HG03175 (cell line): Measurements from ENCODE around the gene ANKRD60.

Experiments used
- ATAC-seq: cut with Tn5 transposase; IDR thresholded peaks from one replicate; pipeline ENCODE4 v1.9.1; 2021; ENCODE audit warnings: mild to moderate bottlenecking, moderate library complexity; ENCODE audit not compliant: unreplicated experiment

ANKRD60 gene

GRCh38 chr20:58245181-58245891 is 16.9 kb upstream of the ANKRD60 start:
- no peak for ATAC-seq

- no peak for ATAC-seq
These were observed 16.1 kb upstream of the ANKRD60 start for GRCh38 chr20:58244517-58245030.

DNA sequence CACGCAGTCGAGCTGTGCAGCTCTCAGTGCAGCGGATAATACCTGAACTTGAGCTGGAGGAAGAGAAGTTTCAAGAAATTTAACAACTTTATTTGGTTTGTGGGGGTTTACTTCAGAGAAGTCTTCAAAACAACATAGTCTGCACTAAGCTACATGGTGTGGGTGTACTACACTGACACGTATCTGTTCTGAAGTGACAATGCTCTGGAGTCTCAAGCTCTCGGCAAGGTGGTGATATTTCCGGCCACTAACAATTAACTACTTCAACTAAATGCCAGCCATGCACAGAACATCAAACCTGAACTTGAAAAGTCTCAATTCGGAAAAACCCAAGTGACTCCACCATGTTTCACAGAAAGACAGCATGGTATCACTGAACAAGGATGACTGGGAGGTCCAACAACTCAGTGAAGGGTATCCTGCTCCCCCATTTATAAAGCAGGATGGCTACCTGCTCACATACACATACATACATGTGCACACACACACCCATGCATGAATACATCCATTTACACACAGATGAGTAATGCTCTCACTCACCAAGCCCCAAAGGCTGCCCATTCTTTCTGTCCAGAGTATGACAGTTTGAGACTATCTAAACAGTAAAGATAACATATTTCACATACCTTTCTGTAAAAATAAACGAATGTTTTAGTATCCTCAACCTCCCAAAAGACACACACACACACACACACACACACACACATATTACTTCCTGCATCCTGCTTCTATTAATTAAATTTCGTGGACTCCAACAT is 15.4 kb upstream of the ANKRD60 start:
- ATAC-seq = no peak

GRCh38 chr20:58242824-58243223 is 14.4 kb upstream of the ANKRD60 start:
- no peak for ATAC-seq

DNA sequence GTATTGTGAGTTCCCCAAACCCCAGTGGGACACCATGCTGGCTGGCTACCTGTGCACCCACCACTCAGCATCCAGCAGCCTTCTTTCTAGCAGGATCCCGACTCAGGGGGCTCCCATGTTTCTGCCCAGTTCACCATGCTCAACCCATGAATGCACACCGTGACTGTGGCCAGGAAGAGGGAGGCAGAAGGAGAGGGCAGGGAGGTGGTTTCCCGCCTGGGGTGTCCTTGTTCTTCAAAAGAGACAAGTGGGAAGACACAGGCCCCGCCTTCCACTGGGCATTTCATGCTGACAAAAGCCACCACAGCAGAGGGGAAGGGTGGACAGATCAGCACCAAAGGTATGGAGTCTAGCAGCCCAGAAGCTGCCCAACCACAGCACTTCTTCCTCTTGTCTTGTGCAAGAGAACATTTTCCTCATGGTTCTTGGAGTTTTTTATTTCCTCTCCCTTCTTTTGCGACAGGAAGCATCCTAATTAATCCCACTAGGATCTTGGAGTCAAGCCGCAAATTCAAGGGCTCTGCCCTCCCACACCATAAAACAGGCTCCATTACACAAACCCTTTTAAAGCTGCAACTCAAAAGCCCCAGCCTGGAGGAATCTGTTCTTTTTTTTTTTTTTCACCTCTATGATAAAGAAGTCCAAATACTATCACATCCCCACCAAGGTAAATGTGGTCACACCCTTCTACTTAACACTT is 13.5 kb upstream of the ANKRD60 start:
- ATAC-seq = no peak

GRCh38 chr20:58240471-58240870 is 12.0 kb upstream of the ANKRD60 start:
- no peak for ATAC-seq

DNA sequence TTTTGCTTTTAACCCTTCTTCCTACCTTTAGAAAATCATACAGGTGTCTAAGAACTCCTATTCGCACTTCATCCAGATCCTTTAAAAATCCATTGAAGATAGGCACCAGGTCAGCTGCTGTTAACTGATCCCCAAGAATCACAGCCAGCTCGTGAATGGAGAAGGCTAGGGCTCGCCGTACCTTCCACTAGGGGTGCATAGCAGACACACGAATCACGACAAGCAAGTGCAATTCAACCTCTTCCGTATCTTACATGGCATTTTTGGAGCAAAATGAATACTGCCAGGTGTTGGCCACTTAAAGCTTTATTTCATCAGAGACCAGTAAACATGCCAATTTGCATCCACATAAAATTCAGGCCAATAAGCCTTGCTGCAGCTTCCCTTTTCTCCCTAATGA is 10.8 kb upstream of the ANKRD60 start:
- no peak for ATAC-seq

- no peak for ATAC-seq
These were observed 10.0 kb upstream of the ANKRD60 start for GRCh38 chr20:58238490-58238889.

- ATAC-seq = no peak
These were observed 9.1 kb upstream of the ANKRD60 start for GRCh38 chr20:58237318-58238132.

GRCh38 chr20:58236612-58237317 is 8.3 kb upstream of the ANKRD60 start:
- peak; percentile 86 for ATAC-seq

GRCh38 chr20:58235010-58235409 is 6.6 kb upstream of the ANKRD60 start:
- ATAC-seq = no peak

- ATAC-seq = no peak
These were observed 5.6 kb upstream of the ANKRD60 start for GRCh38 chr20:58233881-58234528.

DNA sequence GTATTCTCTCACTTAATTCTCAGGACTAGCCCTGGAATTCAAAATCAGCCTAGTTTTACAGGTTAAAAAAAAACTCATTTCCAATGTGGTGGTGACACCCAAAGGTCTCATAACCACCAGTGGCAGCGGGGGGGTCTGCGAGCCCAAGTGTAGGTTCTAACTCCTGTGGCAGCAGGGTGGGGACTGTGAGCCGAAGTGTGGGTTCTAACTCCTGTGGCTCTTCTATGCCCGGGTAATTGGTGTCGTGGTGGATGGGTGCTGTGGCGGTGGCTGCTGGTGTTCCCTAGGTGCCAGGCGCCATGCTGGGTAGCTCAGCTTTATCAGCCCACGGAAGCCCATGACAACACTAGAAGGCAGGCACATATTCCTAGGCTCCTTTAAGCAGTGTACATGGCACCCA is 4.9 kb upstream of the ANKRD60 start:
- no peak for ATAC-seq

- ATAC-seq = no peak
These were observed 3.2 kb upstream of the ANKRD60 start for GRCh38 chr20:58231683-58232082.

- no peak for ATAC-seq
These were observed 845 bp upstream of the ANKRD60 start for GRCh38 chr20:58229198-58229798.

DNA sequence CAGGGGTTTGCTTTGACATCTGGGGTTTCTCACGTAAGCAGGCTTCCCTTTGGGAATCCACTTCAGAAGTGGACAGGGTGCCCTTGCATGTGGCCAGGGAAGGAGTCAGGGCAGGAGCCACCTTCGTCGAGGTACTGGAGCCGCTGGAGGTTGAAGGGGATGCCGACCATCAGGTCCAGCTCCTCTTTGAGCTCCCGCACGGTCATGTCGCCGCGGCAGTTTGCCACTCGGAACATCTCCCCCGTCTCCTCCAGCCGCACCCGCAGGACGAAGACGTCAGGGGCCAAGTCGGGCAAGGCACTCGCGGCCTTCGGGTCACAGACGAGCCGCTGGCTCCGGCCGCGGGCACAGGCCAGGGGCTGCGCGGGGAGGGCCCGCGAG is 360 bp downstream of the ANKRD60 start:
- ATAC-seq = no peak

- no peak for ATAC-seq
These were observed 906 bp downstream of the ANKRD60 start for GRCh38 chr20:58227391-58228102.

GRCh38 chr20:58225452-58226200 is 2.8 kb downstream of the ANKRD60 start:
- no peak for ATAC-seq
